Neural crest cell (in vitro differentiated cells): ENCODE measurements around the gene CYP24A1. TPM values are rescaled to one million over a fixed set of nuclear protein-coding genes. Genes with fewer than 3 reads are reported as not detected.

Experiments used
- DNase-seq: peaks from one replicate; pipeline ENCODE4 v3.0.0; 2021; ENCODE audit warnings: low read depth, mixed read lengths, low spot score
- H3K27ac Mint-ChIP-seq: one replicate; pipeline ENCODE4 v1.8.0; 2021; ENCODE audit warnings: mild to moderate bottlenecking, mixed read lengths; ENCODE audit not compliant: unreplicated experiment
- H3K27me3 Mint-ChIP-seq: 2 replicates; pipeline ENCODE4 v1.8.0; 2021; ENCODE audit warnings: low read depth, mild to moderate bottlenecking, mixed read lengths
- H3K36me3 Mint-ChIP-seq: 2 replicates; pipeline ENCODE4 v1.8.0; 2021; ENCODE audit warnings: low read depth, mild to moderate bottlenecking, mixed read lengths
- H3K4me1 Mint-ChIP-seq: 2 replicates; pipeline ENCODE4 v1.8.0; 2021; ENCODE audit warnings: mixed read lengths
- H3K4me3 Mint-ChIP-seq: one replicate; pipeline ENCODE4 v1.8.0; 2021; ENCODE audit warnings: mild to moderate bottlenecking, mixed read lengths
- H3K9me3 Mint-ChIP-seq: 2 replicates; pipeline ENCODE4 v1.8.0; 2021; ENCODE audit warnings: mixed read lengths
- CTCF ChIP-seq: fragments of 200-600 bp; sonication (generic); conservative IDR thresholded peaks from 2 replicates; pipeline ENCODE4 v1.5.0; 2021; ENCODE audit warnings: antibody characterized with exemption, mild to moderate bottlenecking
- total RNA-seq: library from RNA; stranded (reverse); gene quantifications from 2 replicates; pipeline ENCODE4 v1.2.1, GENCODE V29; 2021

The CYP24A1 gene
- total RNA-seq, 1 donor from 2014 or later = 0.93 TPM

GRCh38 chr20:54201268-54201846 is 27.6 kb upstream of the CYP24A1 start:
- TF ChIP-seq CTCF = no peak
- Mint-ChIP-seq H3K9me3 (no peaks in the 10 kb centered on the region), H3K4me3 (no peak overlapping the region), H3K27ac (no peak overlapping the region), H3K36me3 (no peaks in the 10 kb centered on the region), H3K27me3 (peaks cover 2% of the 10 kb centered on the region), H3K4me1 (no peaks in the 10 kb centered on the region)
- no peak for DNase-seq

GRCh38 chr20:54200487-54201267 is 26.9 kb upstream of the CYP24A1 start:
- H3K36me3 Mint-ChIP-seq = no peaks in the 10 kb centered on the region
- no peak overlapping the region for H3K27ac Mint-ChIP-seq
- no peak for DNase-seq
- peaks cover 2% of the 10 kb centered on the region for H3K27me3 Mint-ChIP-seq
- no peak overlapping the region for H3K4me3 Mint-ChIP-seq
- no peaks in the 10 kb centered on the region for H3K4me1 Mint-ChIP-seq
- no peak for TF ChIP-seq CTCF
- H3K9me3 Mint-ChIP-seq = no peaks in the 10 kb centered on the region

GRCh38 chr20:54199721-54200176 is 26.0 kb upstream of the CYP24A1 start:
- peak; percentile 94 for TF ChIP-seq CTCF
- H3K27me3 Mint-ChIP-seq = peaks cover 2% of the 10 kb centered on the region
- H3K36me3 Mint-ChIP-seq = no peaks in the 10 kb centered on the region
- peak; percentile 78 for DNase-seq
- H3K4me3 Mint-ChIP-seq = no peak overlapping the region
- no peaks in the 10 kb centered on the region for H3K9me3 Mint-ChIP-seq
- no peaks in the 10 kb centered on the region for H3K4me1 Mint-ChIP-seq
- no peak overlapping the region for H3K27ac Mint-ChIP-seq

GRCh38 chr20:54199283-54199682 is 25.5 kb upstream of the CYP24A1 start:
- Mint-ChIP-seq H3K4me3 (no peak overlapping the region), H3K27me3 (peaks cover 2% of the 10 kb centered on the region), H3K4me1 (no peaks in the 10 kb centered on the region), H3K27ac (no peak overlapping the region), H3K36me3 (no peaks in the 10 kb centered on the region), H3K9me3 (no peaks in the 10 kb centered on the region)
- no peak for DNase-seq
- TF ChIP-seq CTCF = no peak

- peaks cover 2% of the 10 kb centered on the region for H3K27me3 Mint-ChIP-seq
- no peak for DNase-seq
- H3K4me1 Mint-ChIP-seq = no peaks in the 10 kb centered on the region
- H3K4me3 Mint-ChIP-seq = no peak overlapping the region
- H3K36me3 Mint-ChIP-seq = no peaks in the 10 kb centered on the region
- peak; percentile 18 for TF ChIP-seq CTCF
- no peaks in the 10 kb centered on the region for H3K9me3 Mint-ChIP-seq
- peak overlapping the region; percentile 53 for H3K27ac Mint-ChIP-seq
Measured at GRCh38 chr20:54197621-54198604, 24.1 kb upstream of the CYP24A1 start.
